ENCODE results near the gene FREM3. TPM values are rescaled to one million over a fixed set of nuclear protein-coding genes. Genes with fewer than 3 reads are reported as not detected.
"Not testable (repeated sequence)": the region's sequence is repeated elsewhere in the genome, so short reads cannot be mapped to it uniquely, and the experiment has no call there.

Gene FREM3
- total RNA-seq (2014; rRNA removed; shearing (Covaris generic)) = not detected in 2 replicates

DNA sequence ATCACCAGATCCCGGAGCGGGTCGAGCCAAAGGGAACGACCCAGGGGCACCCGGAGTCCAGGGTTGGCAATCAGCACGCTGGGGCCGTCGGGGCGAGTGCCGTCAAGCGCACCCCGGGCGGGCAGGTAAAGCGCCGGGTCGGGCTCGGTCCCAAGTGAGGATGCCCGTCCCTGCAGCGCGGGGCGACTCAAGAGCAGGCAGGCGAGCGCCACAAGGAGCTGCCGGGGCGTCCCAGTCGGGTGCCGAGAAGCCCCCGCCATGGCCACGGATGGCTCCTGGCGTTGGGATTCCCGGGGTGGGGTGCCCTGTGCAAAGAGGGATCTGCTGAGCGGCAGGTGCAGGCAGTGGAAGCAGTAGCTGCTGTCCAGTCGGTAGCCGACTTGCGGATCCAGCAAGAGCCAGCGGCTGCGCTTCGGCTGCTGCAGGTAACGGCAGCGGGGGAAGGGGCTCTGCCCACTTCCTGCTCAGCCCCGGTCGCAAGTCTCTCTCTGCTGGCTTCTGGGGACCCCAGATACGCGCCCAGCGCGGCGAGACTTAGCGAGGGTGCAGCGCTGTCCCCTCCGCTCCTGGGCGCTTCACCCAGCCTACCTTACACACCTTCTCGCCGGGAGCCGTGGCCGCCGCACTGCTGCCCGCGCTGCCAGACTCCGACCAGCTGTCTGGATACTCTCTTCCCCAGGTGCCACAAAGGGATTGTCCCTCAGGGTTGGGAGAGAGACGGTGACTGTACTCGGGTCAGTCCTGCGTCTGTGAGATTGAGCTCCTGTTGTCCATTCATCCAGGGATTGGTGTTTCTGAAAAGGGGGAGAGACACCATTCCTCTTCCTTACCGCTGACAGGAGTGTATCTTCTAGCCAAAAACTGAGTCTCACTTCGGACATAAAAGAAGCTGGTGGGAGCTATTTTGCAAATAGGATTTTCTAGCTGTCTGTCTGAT lies at the start of gene FREM3:
Gene FREM3, minus strand, starts transcription at position 260 of the 937 bp plus-strand sequence. Its CDS starts 0 bp downstream, at position 260.
- DNase-seq (ENCODE audit: low read depth) = no peak

DNA sequence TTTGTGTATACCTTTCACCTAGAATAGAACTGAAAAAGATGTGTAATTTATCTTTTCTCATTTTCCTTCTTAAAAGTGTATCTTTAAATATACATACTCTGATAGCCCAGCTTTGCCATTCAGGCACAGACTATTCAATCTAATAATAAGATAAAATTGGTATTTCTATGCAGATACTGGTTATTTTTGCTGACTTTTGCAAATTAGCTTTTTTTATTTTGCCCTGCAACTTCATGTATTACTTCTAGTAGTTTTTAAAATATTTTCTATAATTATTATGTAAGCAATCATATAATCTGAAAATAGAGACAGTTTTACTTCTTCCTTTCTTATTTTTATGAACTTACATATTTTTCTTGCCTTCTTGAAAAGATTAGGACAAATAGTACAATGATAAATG lies 45.4 kb upstream of the FREM3 start:
- no peak for DNase-seq (ENCODE audit: low read depth)

DNA sequence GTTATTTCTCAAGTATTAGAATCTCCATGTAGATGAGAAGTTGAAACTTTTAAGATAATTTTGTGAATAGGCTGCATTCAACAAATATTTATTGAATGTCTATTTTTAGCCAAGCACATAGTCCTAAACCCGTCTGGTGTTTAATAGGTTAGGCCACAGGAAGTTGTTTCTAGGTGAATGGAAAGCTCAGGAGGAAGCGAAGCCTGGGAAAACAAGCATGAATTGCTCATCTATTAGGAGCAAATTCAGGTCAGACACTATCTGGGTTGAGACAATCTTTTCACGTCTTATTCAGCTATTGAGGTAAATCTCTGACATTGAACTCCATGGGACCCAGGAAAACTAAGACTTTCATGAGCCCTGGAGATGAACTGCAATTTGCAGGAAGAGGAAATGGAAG lies 43.1 kb upstream of the FREM3 start:
- DNase-seq (ENCODE audit: low read depth) = no peak

DNA sequence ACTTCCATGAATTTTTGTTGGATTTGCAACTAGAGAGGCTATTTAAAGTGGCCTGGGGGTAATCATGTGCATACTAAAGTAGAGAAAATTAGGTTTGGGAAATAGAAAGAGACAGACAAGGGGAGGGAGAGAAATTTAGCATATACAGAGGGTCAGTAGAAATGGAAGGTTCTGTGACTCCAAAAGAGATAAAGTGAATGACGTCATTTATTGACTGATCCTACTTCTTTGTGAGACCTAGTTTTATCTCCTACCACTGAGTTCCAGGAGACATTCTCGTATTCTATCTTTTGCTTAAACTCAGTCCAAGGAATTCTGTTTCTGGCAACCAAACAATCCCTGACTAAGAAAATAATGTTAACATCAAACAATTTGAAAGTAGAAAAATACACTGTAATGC lies 42.4 kb upstream of the FREM3 start:
- DNase-seq (ENCODE audit: low read depth) = no peak

DNA sequence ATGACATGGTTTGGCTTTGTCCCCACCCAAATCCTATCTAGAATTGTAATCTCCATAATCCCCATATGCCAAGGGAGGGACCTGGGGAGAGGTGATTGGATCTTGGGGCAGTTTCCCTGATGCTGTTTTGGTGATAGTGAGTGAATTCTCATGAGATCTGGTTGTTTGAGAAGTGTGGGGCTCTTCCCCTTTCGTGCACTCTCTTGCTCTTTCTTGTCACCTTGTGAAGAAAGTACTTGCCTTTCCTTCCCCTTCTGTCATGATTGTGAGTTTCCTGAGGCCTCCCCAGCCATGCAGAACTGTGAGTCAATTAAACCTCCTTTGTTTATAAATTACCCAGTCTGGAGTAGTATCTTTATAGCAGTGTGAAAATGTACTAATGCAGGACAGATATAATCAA lies 36.4 kb upstream of the FREM3 start:
- no peak for DNase-seq (ENCODE audit: low read depth)

DNA sequence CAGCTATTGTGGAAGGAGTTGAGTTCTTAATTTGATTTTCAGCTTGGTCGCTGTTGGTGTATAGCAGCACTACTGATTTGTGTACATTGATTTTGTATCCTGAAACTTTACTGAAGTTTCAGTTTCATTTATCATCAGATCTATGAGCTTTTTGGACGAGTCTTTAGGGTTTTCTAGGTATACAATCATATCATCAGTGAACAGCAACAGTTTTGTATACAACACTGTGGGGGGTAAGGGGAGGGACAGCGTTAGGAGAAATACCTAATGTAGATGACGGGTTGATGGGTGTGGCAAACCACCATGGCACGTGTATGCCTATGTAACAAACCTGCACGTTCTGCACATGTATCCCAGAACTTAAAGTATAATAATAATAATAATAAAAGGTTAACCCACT lies 35.6 kb upstream of the FREM3 start:
- DNase-seq (ENCODE audit: low read depth) = not testable (repeated sequence)

DNA sequence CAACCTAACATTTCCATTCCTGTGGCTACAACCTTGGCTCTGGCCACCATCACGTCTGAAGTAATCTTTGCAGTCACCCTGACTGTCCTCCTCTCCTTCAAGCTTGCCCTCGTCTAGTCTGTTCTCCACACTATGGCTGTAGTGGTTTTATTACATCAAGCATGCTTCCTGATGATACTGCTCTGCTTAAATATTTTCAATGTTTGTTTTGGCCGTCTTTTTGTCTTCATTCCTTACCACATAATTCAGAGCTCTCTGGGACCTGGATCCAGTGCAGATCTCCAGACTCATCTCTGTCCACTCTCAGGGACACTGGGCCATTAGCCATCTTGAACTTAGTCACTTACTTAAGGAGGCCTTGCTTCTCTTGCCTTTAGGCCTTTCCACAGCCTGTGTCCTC lies 27.7 kb upstream of the FREM3 start:
- no peak for DNase-seq (ENCODE audit: low read depth)

DNA sequence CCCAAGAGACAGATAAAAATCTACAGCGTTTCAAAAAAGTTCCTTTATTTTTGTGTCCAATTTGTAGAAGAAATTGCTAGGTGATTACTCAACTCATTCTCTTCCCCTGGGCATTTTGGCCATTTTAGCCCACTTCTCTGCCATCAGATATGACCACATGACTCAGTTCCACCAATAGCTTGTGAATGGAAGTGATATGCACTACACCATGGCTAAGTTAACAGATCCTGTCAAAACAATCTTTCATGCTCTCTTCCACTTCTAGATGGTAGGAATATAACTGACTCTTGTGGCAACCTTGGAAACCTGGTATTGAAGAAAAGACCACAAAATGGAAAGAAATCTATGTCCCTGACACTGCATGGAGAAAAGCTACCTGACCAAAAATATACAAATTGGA lies 26.2 kb upstream of the FREM3 start:
- no peak for DNase-seq (ENCODE audit: low read depth)

DNA sequence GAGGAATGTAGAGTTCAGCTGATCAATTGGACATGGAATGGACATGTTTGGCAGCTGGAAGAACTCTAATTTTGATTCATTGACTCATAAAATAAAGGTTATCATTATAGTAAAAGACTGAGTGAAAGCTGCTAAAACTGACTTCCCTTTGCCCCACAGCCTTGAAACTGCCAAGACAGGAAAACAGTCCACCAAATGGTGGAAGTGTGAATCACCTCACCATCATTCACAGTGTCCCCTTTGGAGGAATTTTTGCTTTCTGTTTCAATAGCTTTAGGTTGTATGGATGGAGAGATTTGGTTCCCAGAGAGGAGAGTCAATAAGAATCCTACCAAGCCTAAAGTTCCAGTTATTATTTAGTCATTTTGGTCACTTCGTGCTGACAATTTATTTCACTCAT lies 20.8 kb upstream of the FREM3 start:
- no peak for DNase-seq (ENCODE audit: low read depth)

DNA sequence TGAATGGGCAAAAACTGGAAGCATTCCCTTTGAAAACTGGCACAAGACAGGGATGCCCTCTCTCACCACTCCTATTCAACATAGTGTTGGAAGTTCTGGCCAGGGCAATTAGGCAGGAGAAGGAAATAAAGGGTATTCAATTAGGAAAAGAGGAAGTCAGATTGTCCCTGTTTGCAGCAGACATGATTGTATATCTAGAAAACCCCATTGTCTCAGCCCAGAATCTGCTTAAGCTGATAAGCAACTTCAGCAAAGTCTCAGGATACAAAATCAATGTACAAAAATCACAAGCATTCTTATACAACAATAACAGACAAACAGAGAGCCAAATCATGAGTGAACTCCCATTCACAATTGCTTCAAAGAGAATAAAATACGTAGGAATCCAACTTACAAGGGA lies 18.3 kb upstream of the FREM3 start:
- not testable (repeated sequence) for DNase-seq (ENCODE audit: low read depth)

DNA sequence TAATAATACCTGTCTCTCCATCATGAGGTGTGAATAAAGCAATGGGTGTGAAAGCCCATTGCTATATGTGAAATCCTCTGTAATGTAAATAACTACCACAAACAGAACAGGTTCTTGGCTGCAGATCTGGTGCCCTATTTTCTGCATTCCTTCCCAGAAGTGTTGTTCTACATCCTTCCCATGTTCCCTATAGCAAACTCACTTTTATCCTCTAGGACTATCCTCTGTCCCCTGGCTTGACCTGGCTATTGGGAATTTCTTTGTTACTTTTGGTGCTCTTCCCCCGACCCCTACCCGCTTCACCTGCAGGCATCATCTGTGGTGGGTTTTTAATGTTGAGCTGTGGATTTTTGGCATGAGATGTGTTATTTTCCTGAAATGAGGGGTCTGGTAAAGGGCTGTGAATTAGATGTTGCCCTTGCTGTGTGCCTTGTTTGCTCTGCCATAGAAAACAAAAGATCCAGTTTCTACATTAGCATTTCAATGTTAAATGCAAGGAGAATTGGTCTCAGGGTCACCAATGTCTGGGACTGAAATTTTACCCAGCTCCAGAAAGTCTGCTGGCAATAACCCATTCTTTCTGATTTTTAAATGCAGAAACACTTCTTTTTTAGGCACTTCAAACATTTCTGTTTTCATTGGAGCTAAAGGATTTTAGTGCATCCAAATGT lies 13.6 kb upstream of the FREM3 start:
- DNase-seq (ENCODE audit: low read depth) = no peak

DNA sequence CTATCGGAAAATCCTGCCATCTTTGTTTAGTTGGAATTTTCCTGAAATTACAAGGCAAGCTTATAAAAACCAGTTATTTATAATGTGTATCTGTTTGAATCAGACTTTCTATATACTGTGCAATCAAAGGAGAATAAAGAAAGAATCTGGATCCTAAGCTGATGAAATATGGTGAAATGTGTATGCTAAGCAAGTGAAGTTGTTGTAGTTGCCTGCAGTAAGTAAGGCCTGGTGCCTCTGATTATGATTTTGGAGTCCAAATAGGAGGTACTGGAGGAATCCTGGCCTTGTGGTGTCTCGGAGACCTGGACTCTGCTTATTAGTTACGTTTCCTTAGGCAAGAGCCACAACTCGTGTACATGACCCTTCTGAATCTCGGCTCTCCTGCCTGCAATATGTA lies 13.1 kb upstream of the FREM3 start:
- no peak for DNase-seq (ENCODE audit: low read depth)

DNA sequence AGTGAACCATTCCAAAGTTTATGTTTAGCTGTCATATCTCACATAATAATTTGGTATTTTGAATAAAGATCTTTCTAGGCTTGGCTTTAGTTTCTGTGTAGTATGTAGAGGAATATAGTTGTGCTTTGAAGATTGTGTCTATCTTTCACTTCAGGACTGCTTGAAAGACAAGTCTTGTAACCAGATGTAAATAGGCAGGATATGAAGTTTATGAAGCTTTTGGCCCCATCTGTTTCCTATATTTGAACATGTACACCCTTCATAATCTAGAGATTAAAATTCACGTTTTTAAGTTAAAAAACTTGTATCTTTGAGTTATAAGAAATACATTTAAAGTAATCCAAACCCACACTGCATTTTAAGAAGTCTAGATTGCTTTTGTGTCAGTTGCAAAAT lies 11.7 kb upstream of the FREM3 start:
- no peak for DNase-seq (ENCODE audit: low read depth)

DNA sequence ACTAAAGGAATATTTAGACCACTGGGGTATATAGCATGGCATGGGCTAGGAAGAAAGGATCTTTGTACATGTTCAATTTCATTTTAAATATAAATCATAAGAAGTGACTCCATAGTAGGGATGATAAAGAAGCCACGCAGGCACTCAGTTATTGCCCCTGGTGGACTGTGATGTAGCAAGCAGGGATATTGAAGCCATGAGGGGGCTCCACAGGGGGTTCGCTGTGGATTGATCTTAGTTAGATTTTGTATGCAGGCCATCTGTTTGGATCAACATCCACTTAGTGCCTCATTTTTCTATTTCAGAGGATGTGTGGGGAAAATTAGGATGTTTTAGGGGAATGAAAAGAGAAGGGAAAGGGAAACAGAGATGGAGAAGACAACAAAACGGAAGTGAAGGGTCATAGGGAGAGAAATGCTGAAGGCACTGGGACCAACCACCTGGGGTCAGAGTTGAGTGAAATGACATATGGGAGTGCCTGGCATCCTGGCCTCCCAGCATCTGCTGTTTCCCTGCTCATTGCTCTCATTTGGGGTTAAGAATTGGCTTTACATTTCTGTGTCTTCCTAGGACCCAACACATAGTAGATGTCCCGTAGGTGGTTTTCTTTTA lies 11.2 kb upstream of the FREM3 start:
- no peak for DNase-seq (ENCODE audit: low read depth)

DNA sequence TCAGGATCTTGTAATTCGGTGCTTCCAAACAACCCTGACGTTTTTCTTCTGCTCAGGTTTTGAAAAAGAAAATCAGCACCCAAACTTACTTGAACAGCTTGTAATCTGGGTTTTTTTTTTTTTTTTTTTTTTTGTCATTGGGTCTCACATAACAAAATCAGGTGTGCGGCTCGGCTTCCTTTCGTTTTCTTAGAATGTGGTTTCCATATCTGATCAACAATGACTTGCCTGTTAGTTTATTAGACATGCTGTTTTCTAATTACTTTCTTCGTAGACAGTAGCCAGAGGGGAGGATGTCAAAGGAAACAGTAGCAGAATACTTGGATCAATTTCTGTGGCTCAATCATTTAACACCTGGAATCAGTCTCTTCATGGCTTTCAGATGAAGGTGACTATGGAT lies 890 bp upstream of the FREM3 start:
- DNase-seq (ENCODE audit: low read depth) = no peak

DNA sequence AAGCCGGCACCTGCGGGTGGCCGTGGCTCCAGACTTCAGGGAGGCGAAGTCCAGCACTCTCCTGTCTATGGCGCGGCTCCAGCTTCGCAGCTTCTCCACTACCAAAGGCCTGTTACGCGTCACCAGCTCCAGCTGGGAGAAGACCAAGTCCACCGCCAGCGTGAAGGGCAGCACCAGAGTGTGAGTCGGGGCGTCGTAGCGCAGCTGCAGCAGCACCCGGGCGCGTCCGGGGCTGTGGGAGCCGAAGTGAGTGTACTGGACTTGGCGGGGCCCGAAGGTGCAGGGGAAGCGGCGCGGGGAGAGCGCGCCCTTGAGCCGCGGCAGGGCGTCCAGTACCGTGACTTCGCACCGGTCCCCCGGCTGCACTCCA lies 444 bp downstream of the FREM3 start:
- no peak for DNase-seq (ENCODE audit: low read depth)

DNA sequence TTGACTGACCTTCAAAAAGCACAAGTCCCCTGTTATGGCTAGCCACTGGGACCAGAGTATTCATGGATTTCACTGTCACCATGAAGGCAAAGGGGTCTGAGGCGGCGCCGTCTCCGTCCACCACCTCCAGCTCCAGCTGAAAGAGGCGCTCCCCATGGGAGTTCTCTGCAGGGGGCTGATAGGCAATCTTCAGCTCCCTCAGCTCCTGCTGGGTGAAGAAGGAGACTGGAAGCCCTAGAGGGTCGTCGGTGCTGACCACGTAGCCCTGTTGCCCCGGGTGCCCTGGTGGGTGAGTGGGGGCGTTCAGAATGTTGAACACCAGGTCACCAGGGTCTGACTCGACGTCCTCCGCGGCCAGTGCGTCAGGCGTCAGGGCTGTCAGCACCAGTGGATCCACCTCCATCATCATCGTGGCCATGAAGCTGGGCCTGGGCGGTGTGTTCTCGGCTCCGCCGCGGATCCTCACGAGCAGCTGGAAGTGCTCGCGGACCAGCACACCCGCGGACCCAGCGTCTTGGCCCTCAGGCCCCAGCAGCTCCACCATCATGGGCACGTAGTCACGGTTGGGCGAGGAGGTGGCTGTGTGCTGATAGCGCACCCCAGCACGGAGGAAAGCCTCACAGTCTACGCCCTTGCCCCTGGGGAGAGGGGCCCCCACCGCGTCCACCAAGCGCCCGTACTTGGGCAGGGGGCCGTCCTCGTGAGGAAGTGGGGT lies 987 bp downstream of the FREM3 start:
- no peak for DNase-seq (ENCODE audit: low read depth)

DNA sequence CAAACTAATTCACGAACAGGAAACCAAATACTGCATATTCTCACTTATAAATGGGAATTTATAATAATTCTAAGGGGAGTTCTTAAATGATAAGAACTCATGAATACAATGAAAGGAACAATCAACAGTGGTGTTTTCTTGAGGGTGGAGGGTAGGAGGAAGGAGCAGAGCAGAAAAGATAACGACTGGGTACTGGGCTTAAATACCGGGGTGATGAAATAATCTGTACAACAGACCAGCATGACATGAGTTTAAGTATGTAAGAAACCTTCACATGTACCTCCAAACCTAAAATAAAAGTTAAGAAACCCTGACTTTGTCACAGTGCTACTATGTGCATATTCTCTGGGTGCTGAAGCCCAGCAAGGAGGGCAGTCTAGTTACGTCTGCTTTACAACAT lies 6.6 kb downstream of the FREM3 start:
- no peak for DNase-seq (ENCODE audit: low read depth)

DNA sequence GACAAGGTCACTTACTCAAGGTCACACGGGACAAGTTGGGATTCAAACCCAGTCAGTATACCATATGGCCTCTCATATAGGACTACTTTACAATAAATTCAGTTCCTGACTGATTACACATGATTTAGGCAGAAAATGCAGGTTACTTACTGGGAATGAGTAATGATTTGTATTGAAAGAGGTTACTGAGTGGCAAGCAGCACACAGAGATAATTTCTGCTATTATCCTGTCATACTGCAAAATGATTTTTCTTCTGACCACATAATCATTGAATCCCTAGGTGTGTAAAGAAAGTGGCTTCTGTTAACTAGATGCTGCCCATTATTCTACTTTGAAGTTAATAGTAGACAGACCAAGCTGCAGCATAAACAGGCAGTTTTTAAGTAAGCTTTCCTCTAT lies 8.2 kb downstream of the FREM3 start:
- DNase-seq (ENCODE audit: low read depth) = no peak

DNA sequence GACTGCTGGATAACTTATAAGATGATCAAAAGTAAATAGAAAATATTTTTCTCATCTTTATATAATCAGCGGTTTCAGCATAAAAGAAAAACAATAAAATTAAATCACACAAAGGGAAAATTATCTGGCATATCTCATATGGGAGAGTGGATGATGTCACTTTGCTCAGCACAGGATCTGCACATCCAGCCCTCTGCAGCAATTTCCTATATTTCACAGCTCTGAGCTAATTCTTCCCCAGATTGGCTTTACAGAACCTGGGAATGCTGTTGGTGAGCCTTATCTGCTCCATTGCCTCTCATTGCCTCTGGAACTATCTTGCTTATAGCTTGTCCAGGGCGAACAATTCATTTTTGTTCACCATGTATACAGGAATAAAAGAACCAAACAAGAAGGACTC lies 21.0 kb downstream of the FREM3 start:
- no peak for DNase-seq (ENCODE audit: low read depth)

DNA sequence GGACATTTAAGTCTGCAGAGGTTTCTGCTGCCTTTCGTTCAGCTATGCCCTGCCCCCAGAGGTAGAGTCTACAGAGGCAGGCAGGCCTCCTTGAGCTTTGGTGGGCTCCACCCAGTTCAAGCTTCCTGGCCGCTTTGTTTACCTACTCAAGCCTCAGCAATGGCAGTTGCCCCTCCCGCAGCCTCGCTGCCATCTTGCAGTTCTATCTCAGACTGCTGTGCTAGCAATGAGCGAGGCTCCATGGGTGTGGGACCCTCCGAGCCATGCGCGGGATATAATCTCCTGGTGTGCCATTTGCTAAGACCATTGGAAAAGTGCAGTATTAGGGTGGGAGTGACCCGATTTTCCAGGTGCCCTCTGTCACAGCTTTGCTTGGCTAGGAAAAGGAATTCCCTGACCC lies 26.8 kb downstream of the FREM3 start:
- not testable (repeated sequence) for DNase-seq (ENCODE audit: low read depth)

DNA sequence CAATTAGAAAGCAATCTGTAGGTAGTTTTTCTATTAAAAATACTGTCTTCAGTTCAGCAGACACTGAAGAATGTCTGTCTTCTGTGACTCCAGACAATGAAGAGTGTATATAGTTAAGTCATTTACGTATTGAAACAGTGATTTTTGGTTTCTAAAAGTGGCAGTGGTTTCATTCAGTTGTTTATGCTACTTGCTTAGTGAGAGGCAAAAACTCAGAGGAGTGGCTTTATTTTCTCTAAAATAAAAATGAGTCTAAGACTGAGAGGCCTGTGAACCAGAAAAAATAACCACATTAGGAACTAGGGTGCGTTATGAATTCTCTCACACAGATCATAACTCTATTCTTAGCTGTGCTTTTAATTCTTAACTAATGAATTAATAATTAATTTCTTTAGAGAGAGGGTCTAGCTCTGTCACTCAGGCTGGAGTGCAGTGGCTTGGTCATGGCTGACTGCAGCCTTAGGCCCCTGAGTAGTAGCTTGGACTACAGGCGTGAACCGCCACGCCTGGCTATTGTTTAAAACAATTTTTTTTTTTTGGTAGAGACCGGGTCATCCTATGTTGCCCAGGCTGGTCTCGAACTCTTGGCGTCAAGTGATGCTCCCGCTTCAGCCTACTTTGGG lies 31.4 kb downstream of the FREM3 start:
- DNase-seq (ENCODE audit: low read depth) = no peak

Data from Daoy (cell line).